Activated CD4-positive, CD25-positive, alpha-beta regulatory T cell (primary cell): ENCODE data around the gene HSPA5.
"Not testable (repeated sequence)": the region's sequence is repeated elsewhere in the genome, so short reads cannot be mapped to it uniquely, and the experiment has no call there.

Experiments
- DNase-seq, 4 experiments: peaks; one replicate each; lab custom pipeline; 2025; lab: John Stamatoyannopoulos, UW

The HSPA5 gene

GRCh38 chr9:125241863-125242739 is 958 bp upstream of the HSPA5 start:
- DNase-seq = peak in 3 of 4 experiments; percentile 4 to 28 (median 24)

GRCh38 chr9:125240649-125240999 is 519 bp downstream of the HSPA5 start:
- DNase-seq = peak in 2 of 4 experiments; percentile 6 to 33

DNA sequence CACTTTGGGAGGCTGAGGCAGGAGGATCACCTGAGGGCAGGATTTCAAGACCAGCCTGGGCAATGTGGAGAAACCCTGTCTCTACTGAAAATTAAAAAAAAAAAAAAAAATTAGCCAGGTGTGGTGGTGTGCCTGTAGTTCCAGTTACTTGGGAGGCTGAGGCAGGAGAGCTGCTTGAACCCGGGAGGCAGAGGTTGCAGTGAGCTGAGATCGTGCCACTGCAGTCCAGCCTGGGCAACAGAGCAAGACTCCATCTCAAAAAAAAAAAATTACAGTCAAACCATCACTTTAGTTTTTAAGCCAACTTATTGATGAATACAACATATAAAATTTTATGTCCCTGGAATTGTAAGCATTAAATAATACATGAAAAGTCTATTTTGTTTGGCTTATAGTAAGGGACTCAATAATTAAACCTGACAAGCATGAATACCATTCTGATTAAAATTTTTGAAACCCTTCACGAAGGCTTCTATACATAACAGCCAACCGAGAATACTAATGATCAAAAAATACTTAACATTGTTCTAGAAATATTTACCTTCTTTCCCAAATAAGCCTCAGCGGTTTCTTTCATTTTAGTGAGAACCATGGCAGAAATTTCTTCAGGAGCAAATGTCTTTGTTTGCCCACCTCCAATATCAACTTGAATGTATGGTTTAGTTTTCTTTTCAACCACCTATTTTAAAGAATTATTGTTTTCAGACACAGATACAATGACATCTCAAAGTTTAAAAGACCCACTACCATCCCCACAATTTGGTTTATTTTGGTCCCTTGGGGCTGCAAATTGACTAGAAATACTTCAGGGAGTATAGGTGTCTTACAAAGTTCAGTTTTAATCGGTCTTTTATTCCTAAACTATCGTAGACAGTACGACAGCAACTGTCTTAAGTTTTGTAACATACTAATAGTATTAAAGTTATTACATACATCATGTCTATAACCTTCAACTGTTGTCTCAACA is 1.2 kb downstream of the HSPA5 start:
- no peak for DNase-seq

DNA sequence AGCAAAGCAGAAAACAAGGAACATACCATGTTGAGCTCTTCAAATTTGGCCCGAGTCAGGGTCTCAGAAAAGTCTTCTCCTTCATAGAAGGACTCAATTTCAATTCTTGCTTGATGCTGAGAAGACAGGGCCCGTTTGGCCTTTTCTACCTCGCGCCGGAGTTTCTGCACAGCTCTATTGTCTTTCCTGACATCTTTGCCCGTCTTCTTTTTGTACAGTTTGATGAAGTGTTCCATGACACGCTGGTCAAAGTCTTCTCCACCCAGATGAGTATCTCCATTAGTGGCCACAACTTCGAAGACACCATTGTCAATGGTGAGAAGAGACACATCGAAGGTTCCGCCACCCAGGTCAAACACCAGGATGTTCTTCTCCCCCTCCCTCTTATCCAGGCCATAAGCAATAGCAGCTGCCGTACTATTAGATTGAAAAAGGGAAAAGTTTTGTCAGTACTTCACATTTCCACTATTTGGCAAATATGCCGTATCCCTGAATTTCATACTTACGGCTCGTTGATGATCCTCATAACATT is 2.2 kb downstream of the HSPA5 start:
- no peak for DNase-seq

DNA sequence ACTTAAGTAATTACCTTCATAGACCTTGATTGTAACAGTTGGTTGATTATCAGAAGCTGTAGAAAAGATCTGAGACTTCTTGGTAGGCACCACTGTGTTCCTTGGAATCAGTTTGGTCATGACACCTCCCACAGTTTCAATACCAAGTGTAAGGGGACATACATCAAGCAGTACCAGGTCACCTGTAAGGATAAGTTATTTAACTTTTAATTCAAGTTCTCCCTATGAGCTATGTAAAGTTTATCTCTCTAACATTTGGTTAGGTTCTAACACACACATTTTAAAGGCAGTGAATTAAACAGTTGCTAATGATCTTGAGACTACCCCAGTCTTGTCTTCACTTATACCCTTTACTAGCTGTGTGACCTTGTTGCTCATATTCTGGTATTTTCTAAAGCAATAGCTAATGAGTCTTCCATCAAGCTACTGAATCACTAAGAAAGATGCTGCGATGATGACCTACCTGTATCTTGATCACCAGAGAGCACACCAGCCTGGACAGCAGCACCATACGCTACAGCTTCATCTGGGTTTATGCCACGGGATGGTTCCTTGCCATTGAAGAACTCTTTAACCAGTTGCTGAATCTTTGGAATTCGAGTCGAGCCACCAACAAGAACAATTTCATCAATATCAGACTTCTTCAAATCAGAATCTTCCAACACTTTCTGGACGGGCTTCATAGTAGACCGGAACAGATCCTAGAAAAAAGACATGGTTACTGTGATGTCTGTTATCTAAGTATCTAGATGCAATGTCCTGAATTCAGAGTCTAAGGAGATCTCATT is 2.8 kb downstream of the HSPA5 start:
- no peak for DNase-seq

DNA sequence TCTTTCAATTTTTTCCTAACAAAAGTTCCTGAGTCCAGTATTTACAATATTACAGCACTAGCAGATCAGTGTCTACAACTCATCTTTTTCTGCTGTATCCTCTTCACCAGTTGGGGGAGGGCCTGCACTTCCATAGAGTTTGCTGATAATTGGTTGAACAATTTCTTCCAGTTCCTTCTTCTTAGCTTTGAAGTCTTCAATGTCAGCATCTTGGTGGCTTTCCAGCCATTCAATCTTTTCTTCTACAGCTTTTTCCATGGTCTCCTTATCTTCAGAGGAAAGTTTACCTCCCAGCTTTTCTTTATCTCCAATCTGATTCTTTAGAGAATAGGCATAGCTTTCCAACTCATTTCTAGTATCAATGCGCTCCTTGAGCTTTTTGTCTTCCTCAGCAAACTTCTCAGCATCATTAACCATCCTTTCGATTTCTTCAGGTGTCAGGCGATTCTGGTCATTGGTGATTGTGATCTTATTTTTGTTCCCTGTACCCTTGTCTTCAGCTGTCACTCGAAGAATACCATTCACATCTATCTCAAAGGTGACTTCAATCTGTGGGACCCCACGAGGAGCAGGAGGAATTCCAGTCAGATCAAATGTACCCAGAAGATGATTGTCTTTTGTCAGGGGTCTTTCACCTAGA is 4.5 kb downstream of the HSPA5 start:
- DNase-seq = not testable (repeated sequence)

- no peak for DNase-seq
These were observed 5.2 kb downstream of the HSPA5 start for GRCh38 chr9:125235804-125236519.

DNA sequence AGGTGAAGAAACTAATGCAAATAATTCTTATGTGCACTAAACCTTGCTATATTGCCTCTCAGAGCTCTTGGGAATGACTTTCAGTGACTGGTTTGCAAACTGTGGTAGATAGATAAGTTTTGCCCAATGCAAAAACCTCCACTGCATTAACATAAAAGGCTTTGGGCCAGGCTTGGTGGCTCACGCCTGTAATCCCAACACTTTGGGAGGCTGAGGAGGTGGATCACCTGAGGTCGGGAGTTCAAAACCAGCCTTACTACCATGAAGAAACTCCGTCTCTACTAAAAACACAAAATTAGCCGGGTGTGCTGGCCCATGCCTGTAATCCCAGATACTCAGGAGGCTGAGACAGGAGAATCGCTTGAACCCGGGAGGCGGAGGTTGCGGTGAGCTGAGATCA is 7.0 kb downstream of the HSPA5 start:
- not testable (repeated sequence) for DNase-seq

DNA sequence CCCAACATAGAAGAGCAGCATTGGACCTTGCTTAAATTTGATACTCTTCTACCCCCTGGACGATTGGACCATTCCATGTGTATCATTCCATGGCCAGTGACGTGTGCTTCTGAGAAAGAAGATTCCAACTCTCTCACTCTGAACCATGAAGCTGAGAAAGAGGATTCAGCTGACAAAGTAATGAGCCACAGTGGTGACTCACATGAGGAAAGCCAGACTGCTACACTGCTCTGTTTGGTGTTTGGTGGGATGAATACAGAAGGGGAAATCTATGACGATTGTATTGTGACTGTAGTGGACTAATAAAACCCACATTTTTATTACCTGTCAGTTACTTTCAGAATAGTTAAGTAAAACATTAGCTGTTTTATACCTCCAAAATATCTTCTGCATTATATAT is 7.5 kb downstream of the HSPA5 start:
- no peak for DNase-seq

GRCh38 chr9:125227761-125228160 is 13.4 kb downstream of the HSPA5 start:
- no peak for DNase-seq

GRCh38 chr9:125224858-125225257 is 16.3 kb downstream of the HSPA5 start:
- DNase-seq = not testable (repeated sequence)

DNA sequence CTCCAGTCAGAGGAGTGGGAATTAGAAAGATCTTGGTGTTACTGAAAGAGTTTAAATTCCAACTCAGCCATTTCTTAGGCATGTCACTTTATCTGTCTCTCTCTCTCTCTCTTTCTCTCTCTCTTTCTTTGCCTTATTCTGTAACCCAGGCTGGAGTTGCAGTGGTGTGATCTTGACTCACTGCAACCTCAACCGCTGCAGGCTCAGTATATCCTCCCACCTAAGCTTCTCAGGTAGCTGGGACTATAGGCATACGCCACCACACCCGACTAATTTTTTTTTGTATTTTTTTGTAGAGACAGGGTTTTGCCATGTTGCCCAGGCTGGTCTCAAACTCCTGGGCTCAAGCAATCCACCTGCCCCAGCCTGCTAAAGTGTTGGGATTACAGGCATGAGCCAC is 22.5 kb downstream of the HSPA5 start:
- DNase-seq = no peak

GRCh38 chr9:125214186-125214585 is 27.0 kb downstream of the HSPA5 start:
- DNase-seq = no peak

- DNase-seq = no peak
These were observed 36.7 kb downstream of the HSPA5 start for GRCh38 chr9:125204477-125204876.

- no peak for DNase-seq
These were observed 38.1 kb downstream of the HSPA5 start for GRCh38 chr9:125202846-125203618.

DNA sequence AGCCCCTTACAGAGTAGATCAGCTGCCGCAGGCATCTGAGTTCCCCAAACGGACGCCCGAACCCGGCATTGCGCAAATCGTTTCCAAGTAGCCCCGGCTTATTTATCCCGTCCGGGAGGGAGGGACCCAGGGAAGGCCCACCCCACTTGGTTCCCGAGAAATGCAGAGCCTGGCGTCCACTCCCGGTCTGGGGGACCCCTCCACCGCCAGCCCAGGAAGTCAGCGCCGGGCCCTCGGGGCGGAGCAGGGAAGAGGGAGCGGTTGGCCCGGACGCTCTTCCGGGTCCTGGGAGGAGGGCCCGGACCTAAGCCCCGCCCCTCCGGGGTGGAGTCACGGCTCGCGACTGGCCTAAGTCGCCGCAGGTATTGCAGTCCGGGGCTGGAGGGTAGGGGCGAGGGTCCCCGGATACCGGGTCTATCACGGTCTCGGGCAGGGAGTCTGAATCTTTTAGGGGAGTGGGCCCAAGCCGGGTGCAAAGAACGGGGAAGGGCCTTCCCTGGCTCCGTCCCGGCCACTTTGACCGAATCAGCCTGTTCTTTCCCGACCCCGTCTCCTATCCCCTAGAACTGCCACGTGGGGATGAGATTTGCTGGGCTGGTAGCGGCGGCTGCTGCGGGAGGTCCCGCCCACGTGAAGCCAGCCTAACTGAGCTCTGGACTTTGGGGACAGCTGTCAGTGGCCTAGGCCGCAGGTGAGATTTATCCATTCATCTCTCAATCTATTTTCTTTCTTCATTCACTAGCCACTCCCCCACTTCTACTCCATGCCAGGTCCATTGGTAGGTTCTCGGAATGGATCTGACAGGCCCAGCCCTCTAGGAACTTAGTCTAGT is 40.7 kb downstream of the HSPA5 start, which contains the start of gene RABEPK:
TSS of gene RABEPK (plus strand) at position 327 of the 832 bp plus-strand sequence. CDS start 2,472 bp downstream, outside the sequence.
- DNase-seq = peak; percentile 78 to 87 (median 82)

- DNase-seq = not testable (repeated sequence)
These were observed 45.6 kb downstream of the HSPA5 start for GRCh38 chr9:125195591-125195990.

- DNase-seq = not testable (repeated sequence)
These were observed 46.7 kb downstream of the HSPA5 start for GRCh38 chr9:125194466-125194865.
